AML-193 (cell line): ENCODE data around the gene GRAMD2A.
A peak's percentile ranks its signal among the peaks of the same experiment; 100 is the strongest.

Experiments used
- DNase-seq, 2 experiments: peaks; one replicate each; lab custom pipeline; 2025; lab: John Stamatoyannopoulos, UW

Gene GRAMD2A

DNA sequence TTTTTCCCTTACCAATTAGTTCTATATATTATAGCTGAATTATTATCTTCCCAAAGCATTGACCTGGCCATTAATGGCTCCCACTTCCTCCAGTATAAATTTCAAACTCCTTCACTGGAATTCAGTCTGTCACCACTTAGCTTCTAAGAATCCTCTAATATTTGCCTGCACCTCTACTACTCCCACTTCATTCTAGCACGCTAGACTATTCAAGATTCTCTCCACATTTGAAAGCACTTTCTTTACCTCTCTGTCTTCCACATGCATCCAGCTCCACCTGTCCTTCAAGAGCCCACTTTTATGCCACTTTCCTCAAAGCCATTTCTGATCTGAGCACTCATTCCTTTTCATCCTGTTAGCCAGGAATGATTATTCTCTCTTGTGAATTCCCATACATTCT lies 64.4 kb downstream of the GRAMD2A start:
- DNase-seq: no peak

DNA sequence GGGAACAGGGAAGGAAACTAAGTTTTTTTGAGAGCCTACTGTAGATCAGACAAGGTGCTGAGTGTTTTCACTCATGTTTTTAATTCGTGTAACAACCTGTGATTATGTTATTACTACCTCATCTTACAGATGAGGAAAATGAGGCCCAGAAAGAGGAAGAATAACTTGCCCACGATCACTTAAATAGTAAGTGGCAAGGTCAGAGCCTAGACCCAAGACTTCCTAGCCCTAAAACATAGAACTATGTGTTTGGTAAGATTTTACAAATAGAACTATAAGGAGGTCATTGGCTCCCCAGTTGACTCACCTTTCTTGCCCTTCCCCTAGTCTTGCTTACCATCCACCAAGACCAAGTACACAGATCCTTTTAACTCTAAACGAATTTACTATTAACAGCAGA lies 65.7 kb downstream of the GRAMD2A start:
- DNase-seq: no peak

DNA sequence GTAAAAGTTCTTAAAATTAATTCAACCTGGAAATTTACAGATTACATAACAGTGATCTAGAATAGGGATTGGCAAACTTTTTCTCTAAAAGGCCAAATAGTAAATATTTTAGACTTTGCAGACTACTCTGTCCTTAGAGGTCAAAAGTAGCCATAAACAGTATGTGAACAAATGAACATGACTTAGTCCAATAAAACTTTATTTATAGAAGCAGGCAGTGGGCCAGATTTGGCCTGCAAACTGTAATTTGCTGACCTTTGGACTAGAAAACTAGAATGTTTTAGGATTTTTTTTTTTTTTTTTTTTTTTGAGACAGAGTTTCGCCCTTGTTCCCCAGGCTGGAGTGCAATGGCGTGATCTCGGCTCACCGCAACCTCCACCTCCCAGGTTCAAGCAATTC lies 67.3 kb downstream of the GRAMD2A start:
- no peak for DNase-seq

DNA sequence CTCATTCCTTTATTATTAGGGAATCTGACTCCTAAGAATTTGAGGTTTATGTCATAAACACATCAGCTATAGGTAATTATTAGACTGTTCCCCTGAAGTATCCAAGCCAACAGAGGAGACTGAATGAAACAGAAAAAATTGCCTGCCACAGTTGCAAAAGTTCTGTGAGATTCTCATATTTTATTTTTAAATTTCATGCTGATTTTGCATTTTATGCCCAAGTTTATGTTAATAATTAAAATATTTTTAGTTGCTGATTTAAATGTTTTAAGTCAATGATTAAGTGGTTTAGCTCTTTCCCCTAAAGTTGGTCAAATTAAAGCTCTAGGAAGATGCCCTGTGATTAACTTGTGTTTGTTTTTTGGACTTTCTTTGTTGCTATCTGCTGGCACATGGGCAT lies 69.2 kb downstream of the GRAMD2A start:
- DNase-seq: no peak

DNA sequence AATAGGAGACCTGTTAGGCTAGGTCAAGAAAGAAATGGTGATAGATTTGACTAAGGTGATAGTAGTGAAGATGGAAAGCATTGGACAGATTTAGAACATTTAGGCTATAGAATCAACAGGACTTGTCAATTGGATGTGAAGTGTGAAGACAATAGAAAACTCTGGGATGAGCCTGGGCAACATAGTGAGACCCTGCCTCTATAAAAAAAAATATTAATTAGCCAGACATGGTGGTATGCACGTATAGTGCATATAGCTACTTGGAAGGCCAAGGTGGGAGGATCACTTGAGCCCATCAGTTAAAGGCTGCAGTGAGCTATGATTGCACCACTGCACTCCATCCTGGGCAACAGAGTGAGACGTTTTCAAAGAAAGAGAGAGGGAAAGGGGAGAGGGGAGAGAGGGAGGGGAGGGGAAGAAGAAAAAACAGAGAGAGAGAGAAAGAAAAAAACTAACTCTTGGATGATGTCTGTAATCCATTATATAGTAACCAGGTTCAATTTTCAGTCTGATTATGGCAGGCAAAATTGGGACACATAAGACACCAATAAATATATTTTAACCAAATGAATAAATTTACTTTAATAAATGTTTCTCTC lies 69.8 kb downstream of the GRAMD2A start:
- no peak for DNase-seq

DNA sequence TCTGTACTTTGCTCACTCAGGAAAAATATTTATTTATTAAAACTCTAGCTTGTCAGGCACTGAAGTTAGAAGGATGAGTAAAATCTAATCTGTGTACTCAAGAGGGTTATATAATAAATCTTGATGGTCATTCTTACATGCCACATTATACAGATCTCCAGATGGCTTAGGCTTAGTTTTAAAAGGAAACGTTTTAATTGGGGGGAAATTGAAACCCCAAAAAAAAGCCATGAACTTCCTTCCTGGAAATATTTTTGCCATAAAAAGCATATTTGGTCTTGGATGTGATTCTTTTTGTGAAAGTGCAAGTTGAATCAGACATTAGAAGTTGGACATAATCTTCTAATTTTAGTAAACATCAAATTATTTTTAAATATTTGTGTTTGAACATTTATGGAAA lies 73.4 kb downstream of the GRAMD2A start:
- no peak for DNase-seq

DNA sequence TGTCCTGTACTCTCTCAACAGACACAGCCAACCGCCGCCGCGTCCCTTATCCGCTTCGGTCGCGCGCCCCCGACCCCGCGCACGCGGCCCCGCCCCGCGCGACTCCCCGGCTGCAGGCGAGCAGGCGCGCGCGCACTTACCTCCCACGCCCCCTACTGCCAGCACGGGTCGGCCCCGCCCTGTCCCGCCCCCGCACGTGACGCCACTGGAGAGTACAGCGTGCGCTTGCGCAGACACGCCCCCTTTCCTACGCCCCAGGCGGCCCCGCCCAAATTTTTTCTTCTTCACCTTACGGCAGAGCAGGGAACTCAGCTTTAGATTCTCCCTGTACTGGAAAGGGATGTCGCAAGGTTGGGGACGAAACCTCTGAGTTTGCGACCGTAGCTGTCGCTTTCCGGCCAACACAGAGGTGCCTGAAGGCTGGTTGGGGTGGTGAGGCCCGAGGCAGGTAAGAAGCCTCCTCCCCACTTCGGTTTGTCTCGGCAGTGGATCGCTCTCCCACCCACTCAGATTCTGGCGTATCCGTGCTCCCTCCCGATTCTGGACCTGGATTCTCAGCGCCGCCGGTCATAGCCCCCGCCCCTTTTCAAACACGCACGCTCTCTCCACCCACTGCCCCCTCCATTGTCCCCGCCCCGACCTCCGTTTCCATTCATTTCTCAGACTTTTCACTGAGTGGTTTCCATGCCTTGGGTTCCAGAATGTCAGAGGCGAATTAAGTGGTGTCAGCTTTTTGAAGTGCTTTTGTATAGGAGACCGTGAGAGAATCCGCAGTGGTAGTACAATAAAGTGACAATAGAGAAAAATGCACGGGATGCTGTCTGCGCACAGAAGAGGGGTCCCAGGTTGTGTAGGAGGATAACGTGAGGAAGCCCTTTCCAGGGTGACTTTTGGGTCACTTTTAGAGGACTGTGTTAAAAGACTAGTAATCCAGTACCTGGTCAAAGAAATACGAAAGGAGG lies 79.3 kb downstream of the GRAMD2A start, which contains the start of the genes MYO9A and SENP8:
Gene MYO9A, minus strand, starts transcription at position 134 of the 962 bp plus-strand sequence. CDS start 71,587 bp downstream, outside the sequence.
Gene SENP8, plus strand, starts transcription at position 387 of the 962 bp plus-strand sequence. CDS start 21,221 bp downstream, outside the sequence.
- DNase-seq: peak; percentile 96 to 98

DNA sequence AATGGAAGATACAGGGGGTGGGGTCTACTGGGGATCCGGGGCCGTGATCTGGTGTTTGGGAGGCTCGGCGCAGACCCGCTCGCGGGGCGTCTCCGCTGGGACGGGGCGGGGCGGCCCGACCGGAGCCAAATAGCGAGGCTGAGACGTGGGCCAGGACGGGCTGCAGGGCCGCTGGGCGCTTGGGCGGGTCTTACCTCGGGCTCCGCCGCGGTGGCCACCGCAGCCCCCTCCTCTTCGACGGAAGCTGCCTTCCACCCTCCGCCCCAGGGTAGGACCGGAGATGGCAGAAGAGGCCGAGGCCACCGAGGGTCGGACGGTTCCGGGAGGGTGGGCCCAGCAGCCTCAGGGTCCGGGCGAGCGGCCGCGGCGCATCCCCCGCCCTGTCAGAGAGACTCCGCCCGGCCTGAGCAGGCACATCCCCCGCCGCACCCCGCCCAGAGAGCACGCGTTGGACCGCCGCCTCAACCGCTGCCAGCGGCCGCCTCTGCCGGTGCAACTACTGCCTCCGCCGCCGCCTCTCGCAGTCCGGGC lies 80.0 kb downstream of the GRAMD2A start:
- DNase-seq: peak; percentile 72 to 75

DNA sequence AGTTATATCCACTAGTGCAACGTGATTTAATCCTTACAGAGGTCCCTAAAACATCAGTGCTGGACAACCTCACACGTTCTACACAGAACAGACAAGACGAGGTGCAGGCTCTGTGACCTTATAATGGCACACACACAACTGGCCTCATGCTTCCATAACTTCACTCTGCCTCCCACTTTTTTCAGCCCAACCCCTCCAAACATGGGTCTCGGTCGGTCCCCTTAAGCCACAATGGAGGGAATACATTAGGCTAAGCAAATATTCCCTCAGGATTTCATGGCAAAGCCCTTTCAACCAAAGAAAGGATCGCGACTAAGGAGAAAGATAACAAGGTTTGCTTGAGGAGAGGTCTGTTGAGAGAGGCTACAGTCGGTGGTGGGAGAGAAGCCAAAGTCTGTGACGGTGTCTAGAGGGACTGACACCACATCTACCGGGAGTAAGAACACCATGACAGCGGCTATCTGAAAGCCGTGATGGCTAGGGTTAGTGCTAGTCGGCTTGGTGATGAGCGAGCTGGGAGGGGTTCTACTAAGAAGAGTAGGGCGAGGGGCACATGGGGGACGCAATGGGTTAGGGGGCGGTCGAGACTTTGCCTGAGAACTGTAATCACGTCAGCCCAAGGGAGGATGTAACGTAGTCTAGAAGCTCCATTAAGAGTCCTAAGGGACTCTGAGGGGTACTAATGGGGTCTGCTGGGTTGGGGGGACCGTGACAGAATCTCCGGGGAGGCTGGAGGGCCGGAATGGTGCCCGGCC lies 80.7 kb downstream of the GRAMD2A start:
- DNase-seq: no peak

DNA sequence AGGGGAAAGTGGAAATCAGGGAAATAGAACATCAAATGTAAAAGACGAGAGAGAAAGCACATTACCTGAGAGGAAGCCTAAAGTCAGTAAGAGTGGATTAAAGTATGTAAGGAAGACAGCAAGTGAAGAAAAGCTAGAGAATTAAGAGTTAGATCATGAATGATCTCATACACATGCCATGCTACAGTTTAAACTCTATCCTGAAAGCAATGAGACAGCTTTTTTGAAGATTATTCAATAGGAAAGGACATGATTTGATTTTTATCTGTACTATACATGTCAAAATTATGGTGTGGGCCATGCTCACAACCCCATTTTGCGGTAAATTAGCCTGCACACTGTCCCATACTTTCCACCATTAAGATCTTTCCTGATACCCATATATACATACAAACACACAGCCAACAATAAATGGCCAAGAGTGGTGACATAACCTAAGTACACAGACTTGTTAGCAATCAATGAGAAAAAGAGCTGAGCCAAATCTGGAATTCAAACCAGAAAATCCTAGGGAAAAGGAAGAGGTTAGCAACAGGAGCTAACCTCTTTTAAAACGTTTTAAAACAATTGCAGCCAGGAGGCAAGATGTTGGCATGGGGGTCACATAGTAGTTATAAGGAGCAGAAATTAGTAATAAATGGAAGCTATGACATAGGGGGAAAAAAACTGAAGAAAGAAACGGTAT lies 84.1 kb downstream of the GRAMD2A start:
- no peak for DNase-seq

DNA sequence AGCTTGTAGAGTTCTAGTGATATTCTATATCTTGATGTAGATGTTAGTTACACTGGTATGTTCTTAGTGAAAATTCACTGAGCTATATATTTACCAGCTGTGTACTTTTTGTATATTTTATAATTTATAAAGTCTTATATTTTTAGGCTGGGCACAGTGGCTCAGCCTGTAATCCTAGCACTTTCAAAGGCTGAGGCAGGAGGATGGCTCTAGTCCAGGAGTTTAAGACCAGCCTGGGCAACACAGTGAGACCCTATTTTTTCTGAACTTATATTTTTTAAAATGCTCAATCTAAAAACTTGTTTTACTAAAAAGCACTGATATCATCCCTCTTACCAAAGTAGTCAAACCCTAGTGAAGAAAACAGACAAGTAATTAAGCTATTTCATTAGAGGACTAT lies 84.8 kb downstream of the GRAMD2A start:
- no peak for DNase-seq

DNA sequence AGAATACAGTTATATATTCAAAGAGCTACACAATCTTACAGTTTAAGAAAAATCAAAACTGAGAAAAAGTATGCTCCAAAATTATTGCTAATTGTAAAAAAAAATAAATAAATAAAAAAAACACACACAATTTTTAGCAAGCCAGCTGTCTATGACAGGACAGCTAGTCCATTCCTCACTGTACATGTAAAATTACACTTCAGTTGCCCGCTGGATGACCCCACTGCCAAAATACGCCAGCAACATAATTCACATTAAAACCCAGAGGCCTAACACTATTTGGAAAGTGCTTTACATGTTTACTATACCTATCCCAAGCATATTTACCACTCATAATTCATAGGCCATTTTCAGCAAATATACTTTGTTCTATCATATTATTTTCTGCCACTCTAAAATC lies 85.5 kb downstream of the GRAMD2A start:
- no peak for DNase-seq

DNA sequence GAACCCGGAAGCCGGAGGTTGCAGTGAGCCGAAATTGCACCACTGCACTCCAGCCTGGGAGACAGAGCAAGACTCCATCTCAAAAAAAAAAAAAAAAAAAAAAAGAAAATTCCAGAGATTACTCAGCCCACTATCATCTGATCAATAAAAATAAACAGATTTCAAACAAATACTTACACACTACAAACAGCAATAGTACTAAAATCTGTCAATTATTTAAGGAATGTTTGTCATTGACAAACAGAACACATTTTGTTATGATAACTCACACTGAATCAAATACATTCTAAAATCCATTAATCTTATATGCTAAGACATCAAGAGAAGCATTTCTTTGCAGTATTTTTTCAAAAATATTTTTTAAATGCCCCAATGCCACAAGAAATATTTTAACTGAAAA lies 87.2 kb downstream of the GRAMD2A start:
- DNase-seq: no peak
